Common myeloid progenitor, CD34-positive (primary cell): ENCODE measurements around the gene BEX2.

Source experiments
- CTCF ChIA-PET: fragments of 350-600 bp; sonication (Branson Sonifier 250); formaldehyde crosslinking; loops from one replicate; lab custom pipeline; 2021; ENCODE audit warnings: antibody characterized with exemption; lab: Charles Lee
- POLR2A ChIA-PET: fragments of 350-600 bp; sonication (Branson Sonifier 250); formaldehyde crosslinking; loops from one replicate; lab custom pipeline; 2021; ENCODE audit warnings: antibody characterized with exemption; lab: Charles Lee
- DNase-seq, 3 donors: peaks; one replicate each; pipeline versions ENCODE4 v3.0.0 to v3.0.0-alpha.2; 2013
- H3K27ac ChIP-seq, 2 experiments: 1 replicate in 1 of 2; 2 replicates in 1 of 2; pipeline ENCODE4 v1.7.0; 2013; ENCODE audit warnings: inconsistent platforms in 2 of 2, low read length in 2 of 2, mild to moderate bottlenecking in 2 of 2, low read depth in 1 of 2, moderate library complexity in 1 of 2; ENCODE audit not compliant: severe bottlenecking in 2 of 2, insufficient read depth in 1 of 2, poor library complexity in 1 of 2
- H3K27me3 ChIP-seq, 5 experiments: replicated peaks in 2 of 5; 1 replicate in 3 of 5; 2 replicates in 2 of 5; pipeline versions ENCODE4 v1.6.1 to v1.7.0; 2013; ENCODE audit warnings: low read length in 4 of 5, mild to moderate bottlenecking in 2 of 5, moderate library complexity in 2 of 5, inconsistent platforms in 1 of 5; ENCODE audit not compliant: insufficient read depth in 5 of 5, control insufficient read depth in 4 of 5
- H3K36me3 ChIP-seq, 4 experiments: 1 replicate in 2 of 4; 2 replicates in 2 of 4; pipeline versions ENCODE4 v1.6.1 to v1.7.0; 2013; ENCODE audit warnings: low read length in 3 of 4, control low read depth in 1 of 4, mild to moderate bottlenecking in 1 of 4; ENCODE audit not compliant: control insufficient read depth in 4 of 4, insufficient read depth in 4 of 4
- H3K4me1 ChIP-seq, 4 experiments: 1 replicate in 3 of 4; 2 replicates in 1 of 4; pipeline versions ENCODE4 v1.6.1 to v1.7.1; 2013; ENCODE audit warnings: low read length in 3 of 4, mild to moderate bottlenecking in 3 of 4, control low read depth in 1 of 4, inconsistent platforms in 1 of 4, moderate library complexity in 1 of 4; ENCODE audit not compliant: control insufficient read depth in 4 of 4, insufficient read depth in 4 of 4; ENCODE audit errors: control extremely low read depth in 1 of 4
- H3K4me3 ChIP-seq, 7 experiments: 1 replicate in 4 of 7; 2 replicates in 3 of 7; pipeline versions ENCODE4 v1.5.1 to v1.7.0; 2013; ENCODE audit warnings: mild to moderate bottlenecking in 7 of 7, low read length in 6 of 7, moderate library complexity in 6 of 7, inconsistent platforms in 2 of 7, low read depth in 2 of 7, control low read depth in 1 of 7; ENCODE audit not compliant: insufficient read depth in 4 of 7, control insufficient read depth in 1 of 7; ENCODE audit errors: extremely low read depth in 1 of 7
- H3K9me3 ChIP-seq, 5 experiments: 1 replicate in 4 of 5; 2 replicates in 1 of 5; pipeline versions ENCODE4 v1.6.1 to v1.7.1; 2013; ENCODE audit warnings: low read length in 4 of 5, mild to moderate bottlenecking in 2 of 5, inconsistent platforms in 1 of 5, low read depth in 1 of 5, moderate library complexity in 1 of 5; ENCODE audit not compliant: control insufficient read depth in 4 of 5, insufficient read depth in 2 of 5; ENCODE audit errors: control extremely low read depth in 1 of 5
- WGBS: methylation state at CpG from one replicate; pipeline ENCODE4 v1.1.5; 2013; ENCODE audit not compliant: insufficient coverage; 5-methylcytosine and 5-hydroxymethylcytosine counted together

The BEX2 gene

GRCh38 chrX:103274284-103274683, 36.5 kb downstream of the BEX2 start:
- Histone ChIP-seq H3K9me3 (no peaks in the 10 kb centered on the region), H3K36me3 (peaks cover 0 to 2% (median 0%) of the 10 kb centered on the region in 4 experiments), H3K27ac (no peak overlapping the region), H3K4me1 (peaks cover 0 to 3% (median under 1%) of the 10 kb centered on the region in 4 experiments), H3K4me3 (no peak overlapping the region), H3K27me3 (peaks cover 0 to 12% (median 0%) of the 10 kb centered on the region in 5 experiments)
- DNase-seq = no peak
- POLR2A ChIA-PET = no interaction called here
- CTCF ChIA-PET = no interaction called here
- WGBS = 80% methylated on average over 4 of the region's 4 CpGs
